22Rv1 (cell line): ENCODE results near the gene NDRG4.

ENCODE experiments used
- ZFX ChIP-seq: fragments of 450-650 bp; IDR thresholded peaks from 2 replicates; pipeline ENCODE4 v1.6.1; 2017; ENCODE audit warnings: antibody characterized with exemption, borderline replicate concordance
- TF ChIP-seq, protein P1 (sequence below): fragments of 450-650 bp; IDR thresholded peaks from 2 replicates; pipeline ENCODE4 v1.5.1; 2017; ENCODE audit warnings: mild to moderate bottlenecking

DNA sequence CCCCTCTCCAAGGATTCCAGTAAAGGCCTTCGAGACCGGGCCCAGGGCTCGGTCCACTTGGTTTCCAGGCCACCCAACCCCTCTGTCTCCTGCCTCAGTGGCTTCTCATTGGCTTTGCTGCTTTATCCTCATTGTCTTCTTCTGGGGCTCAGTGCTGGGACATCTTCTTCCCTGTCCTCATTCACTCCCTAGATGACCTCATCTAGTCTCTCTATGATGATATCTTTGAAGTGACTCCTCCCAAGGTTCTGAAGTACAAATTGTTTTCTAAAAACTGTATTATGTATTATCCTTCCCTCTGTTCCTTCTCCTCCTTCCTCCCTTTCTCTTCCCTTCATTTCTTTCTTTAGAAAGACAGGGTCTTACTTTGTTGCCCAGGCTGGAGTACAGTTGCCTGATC, 27.1 kb upstream of the NDRG4 start:
- TF ChIP-seq, protein P1, sequence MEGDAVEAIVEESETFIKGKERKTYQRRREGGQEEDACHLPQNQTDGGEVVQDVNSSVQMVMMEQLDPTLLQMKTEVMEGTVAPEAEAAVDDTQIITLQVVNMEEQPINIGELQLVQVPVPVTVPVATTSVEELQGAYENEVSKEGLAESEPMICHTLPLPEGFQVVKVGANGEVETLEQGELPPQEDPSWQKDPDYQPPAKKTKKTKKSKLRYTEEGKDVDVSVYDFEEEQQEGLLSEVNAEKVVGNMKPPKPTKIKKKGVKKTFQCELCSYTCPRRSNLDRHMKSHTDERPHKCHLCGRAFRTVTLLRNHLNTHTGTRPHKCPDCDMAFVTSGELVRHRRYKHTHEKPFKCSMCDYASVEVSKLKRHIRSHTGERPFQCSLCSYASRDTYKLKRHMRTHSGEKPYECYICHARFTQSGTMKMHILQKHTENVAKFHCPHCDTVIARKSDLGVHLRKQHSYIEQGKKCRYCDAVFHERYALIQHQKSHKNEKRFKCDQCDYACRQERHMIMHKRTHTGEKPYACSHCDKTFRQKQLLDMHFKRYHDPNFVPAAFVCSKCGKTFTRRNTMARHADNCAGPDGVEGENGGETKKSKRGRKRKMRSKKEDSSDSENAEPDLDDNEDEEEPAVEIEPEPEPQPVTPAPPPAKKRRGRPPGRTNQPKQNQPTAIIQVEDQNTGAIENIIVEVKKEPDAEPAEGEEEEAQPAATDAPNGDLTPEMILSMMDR, result no peak
- TF ChIP-seq ZFX, result no peak
